Epithelial cell of proximal tubule (primary cell): ENCODE results near the gene SH3TC1. TPM values are rescaled to one million over a fixed set of nuclear protein-coding genes. Genes with fewer than 3 reads are reported as not detected.

Source experiments
- DNase-seq: peaks from one replicate; pipeline ENCODE4 v3.0.0-alpha.2; 2011; ENCODE audit warnings: low read depth
- H3K4me3 ChIP-seq: 2 replicates; pipeline ENCODE4 v1.5.1; 2011; ENCODE audit warnings: low read depth, mild to moderate bottlenecking, low read length
- CTCF ChIP-seq: conservative IDR thresholded peaks from 2 replicates; pipeline ENCODE4 v1.5.1; 2012; ENCODE audit warnings: low read depth, mild to moderate bottlenecking, low read length
- total RNA-seq: library from RNA; depleted of rRNA; stranded (reverse); fragments of >200 nt; gene quantifications from 2 replicates; pipeline ENCODE4 v1.2.3, GENCODE V29; 2015

The SH3TC1 gene
- total RNA-seq, 1 donor from 2014 or later, result 8.6 TPM

GRCh38 chr4:8259743-8260430 is 60.8 kb downstream of the SH3TC1 start:
- no peak for DNase-seq
- no peak for TF ChIP-seq CTCF
- no peak overlapping the region for H3K4me3 ChIP-seq

- no peak overlapping the region for H3K4me3 ChIP-seq
- DNase-seq, result no peak
- no peak for TF ChIP-seq CTCF
Measured at GRCh38 chr4:8260656-8261111, 61.6 kb downstream of the SH3TC1 start.

GRCh38 chr4:8261851-8262535 is 62.9 kb downstream of the SH3TC1 start:
- DNase-seq, result no peak
- no peak for TF ChIP-seq CTCF

GRCh38 chr4:8262637-8263322 is 63.7 kb downstream of the SH3TC1 start:
- DNase-seq, result no peak
- no peak for TF ChIP-seq CTCF
- no peak overlapping the region for H3K4me3 ChIP-seq

More at GRCh38 chr4:8261851-8262535, 62.9 kb downstream of the SH3TC1 start:
- H3K4me3 ChIP-seq, result no peak overlapping the region

GRCh38 chr4:8263397-8263796 is 64.3 kb downstream of the SH3TC1 start:
- H3K4me3 ChIP-seq, result no peak overlapping the region
- no peak for DNase-seq
- TF ChIP-seq CTCF, result no peak

- no peak for TF ChIP-seq CTCF
- no peak for DNase-seq
- no peak overlapping the region for H3K4me3 ChIP-seq
Measured at GRCh38 chr4:8264106-8264505, 65.0 kb downstream of the SH3TC1 start.
